Sigmoid colon (tissue), 7 donors: ENCODE results near the gene CACNG3. TPM values are rescaled to one million over a fixed set of nuclear protein-coding genes. Genes with fewer than 3 reads are reported as not detected.

Source experiments
- DNase-seq: peaks from one replicate; pipeline ENCODE4 v3.0.0-alpha.2; 2019
- H3K27ac ChIP-seq, 4 donors: fragments of 200-600 bp; sonication (generic); one replicate each; pipeline ENCODE4 v1.5.1; 2016 to 2019; ENCODE audit warnings: mild to moderate bottlenecking in 1 of 4
- H3K27me3 ChIP-seq, 3 donors: fragments of 200-600 bp; sonication (generic); one replicate each; pipeline ENCODE4 v1.5.1; 2019; ENCODE audit warnings: mild to moderate bottlenecking in 1 of 3
- H3K36me3 ChIP-seq, 4 donors: fragments of 200-600 bp; sonication (generic); one replicate each; pipeline ENCODE4 v1.5.1; 2016 to 2019
- H3K4me1 ChIP-seq, 4 donors: fragments of 200-600 bp; sonication (generic); one replicate each; pipeline ENCODE4 v1.5.1; 2017 to 2019
- H3K4me3 ChIP-seq, 4 donors: fragments of 200-600 bp; sonication (generic); one replicate each; pipeline ENCODE4 v1.5.1; 2017 to 2019; ENCODE audit warnings: mild to moderate bottlenecking in 2 of 4, moderate library complexity in 1 of 4
- H3K9me3 ChIP-seq, 4 donors: fragments of 200-600 bp in 3 of 4; sonication (generic) in 3 of 4; one replicate each; pipeline versions ENCODE4 v1.5.1 to v1.6.1; 2013 to 2019
- CTCF ChIP-seq, 4 experiments: fragments of 450-650 bp in 3 of 4; fragments of 200-600 bp in 1 of 4; IDR thresholded peaks; one replicate each; pipeline ENCODE4 v1.5.1; 2016 to 2019; ENCODE audit warnings: antibody characterized with exemption in 4 of 4, mild to moderate bottlenecking in 3 of 4, moderate library complexity in 2 of 4
- EP300 ChIP-seq, 4 donors: sonication (generic); formaldehyde crosslinking; IDR thresholded peaks; one replicate each; pipeline ENCODE4 v1.6.1; 2017; ENCODE audit warnings: antibody characterized with exemption in 4 of 4
- POLR2A ChIP-seq, 2 donors: fragments of 450-650 bp; IDR thresholded peaks; one replicate each; pipeline ENCODE4 v1.6.1; 2016; ENCODE audit warnings: antibody characterized with exemption in 2 of 2, mild to moderate bottlenecking in 2 of 2, moderate library complexity in 2 of 2
- POLR2AphosphoS5 ChIP-seq, 4 donors: sonication (generic); formaldehyde crosslinking; IDR thresholded peaks; one replicate each; pipeline ENCODE4 v1.6.1; 2017; ENCODE audit warnings: antibody characterized with exemption in 4 of 4
- WGBS, 2 donors: extraction: QIAGEN DNeasy Blood & Tissue Kit; methylation state at CpG; one replicate each; pipeline ENCODE4 v1.1.7; 2013; 5-methylcytosine and 5-hydroxymethylcytosine counted together
- intact Hi-C: fragments of 100-400 bp; cut with DNase I; formaldehyde crosslinking; loops from one replicate; pipeline ENCODE4 v1.15.1; 2023
- polyA plus RNA-seq, 3 donors: library from polyadenylated mRNA; stranded (reverse); fragments of 200-250 nt; gene quantifications; one replicate each; pipeline ENCODE4 v1.2.3, GENCODE V29; 2013
- total RNA-seq, 4 donors: library from RNA; depleted of rRNA; stranded (reverse); fragments of >200 nt; gene quantifications; one replicate each; pipeline ENCODE4 v1.1.0, GENCODE V29; 2016
- donor health status: healthy with polysubstance abuse.
- donor health status: Bipolar disorder and iron deficiency.
- donor health status: healthy.

CACNG3 gene
- total and polyA plus RNA-seq, 7 donors = not detected

DNA sequence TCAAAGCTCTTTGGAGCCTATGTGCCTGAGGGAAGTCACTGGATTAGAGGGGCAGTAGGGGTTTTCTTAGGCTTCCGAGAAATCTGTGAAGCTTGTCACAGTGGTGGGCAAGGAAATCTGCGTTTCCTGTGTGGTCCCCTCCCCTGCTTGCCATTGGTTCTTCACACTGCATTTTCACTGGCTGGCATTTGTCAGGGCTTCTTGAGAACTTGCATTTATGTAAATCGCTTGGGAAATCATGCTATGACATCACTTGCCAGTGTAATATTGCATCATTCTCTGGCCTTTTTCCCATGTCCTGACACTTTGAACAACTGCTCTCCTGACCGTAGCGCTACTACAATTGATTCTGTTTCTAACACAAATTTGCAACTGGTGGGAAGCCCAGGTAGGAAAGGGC is 1.8 kb downstream of the CACNG3 start:
- WGBS, 2 donors = 44 to 53% methylated on average over 5 of the region's 5 CpGs
- Histone ChIP-seq H3K27ac (no peak overlapping the region), H3K27me3 (peaks cover 5 to 63% (median 36%) of the 10 kb centered on the region in 3 donors), H3K36me3 (no peaks in the 10 kb centered on the region), H3K4me1 (peaks cover 0 to 5% (median 0%) of the 10 kb centered on the region in 4 donors), H3K4me3 (no peak overlapping the region), H3K9me3 (no peaks in the 10 kb centered on the region)
- TF ChIP-seq POLR2AphosphoS5 (IDR thresholded peaks at IDR 0.05) (no peak), POLR2A (IDR thresholded peaks at IDR 0.05) (no peak), CTCF (IDR thresholded peaks at IDR 0.05) (no peak)
- intact Hi-C loops = loop anchor here (5.0 kb wide), 1 partner anchor 216 kb away; no protein-coding TSS in a partner anchor
- no peak for DNase-seq

DNA sequence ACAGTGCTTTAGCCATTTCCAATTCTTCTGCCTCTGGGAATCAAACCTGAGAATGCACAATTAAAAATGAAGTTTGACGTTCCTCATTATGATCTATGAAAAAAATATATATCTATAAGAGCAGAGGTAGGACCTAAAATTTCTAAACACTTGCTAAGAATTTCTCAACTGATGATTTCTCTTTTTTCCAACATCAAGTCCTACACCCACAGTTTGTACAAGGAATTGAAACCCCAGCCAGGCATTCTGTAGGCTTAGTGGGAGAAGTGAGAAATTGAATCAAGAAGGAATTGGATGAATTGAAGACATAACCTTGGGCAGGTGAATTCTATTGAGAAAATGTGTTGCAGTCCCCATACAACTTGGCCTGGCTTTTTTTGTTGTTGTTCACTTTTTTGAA is 2.7 kb downstream of the CACNG3 start:
- intact Hi-C loops = loop anchor here (5.0 kb wide), 1 partner anchor 216 kb away; no protein-coding TSS in a partner anchor
- no peak overlapping the region for H3K27ac ChIP-seq
- peaks cover 0 to 5% (median 0%) of the 10 kb centered on the region in 4 donors for H3K4me1 ChIP-seq
- no peak for TF ChIP-seq EP300 (IDR thresholded peaks at IDR 0.05)
- TF ChIP-seq CTCF (IDR thresholded peaks at IDR 0.05) = no peak
- H3K36me3 ChIP-seq = no peaks in the 10 kb centered on the region
- WGBS, 2 donors = 71 to 75% methylated on average over 1 of the region's 1 CpG
- no peak for DNase-seq
- H3K4me3 ChIP-seq = no peak overlapping the region
- peaks cover 5 to 55% (median 29%) of the 10 kb centered on the region in 3 donors for H3K27me3 ChIP-seq
- H3K9me3 ChIP-seq = no peaks in the 10 kb centered on the region

GRCh38 chr16:24262816-24263215 is 6.7 kb downstream of the CACNG3 start:
- TF ChIP-seq POLR2AphosphoS5 (IDR thresholded peaks at IDR 0.05) = no peak
- TF ChIP-seq POLR2A (IDR thresholded peaks at IDR 0.05) = no peak
- TF ChIP-seq EP300 (IDR thresholded peaks at IDR 0.05) = no peak
- TF ChIP-seq CTCF (IDR thresholded peaks at IDR 0.05) = no peak
- Histone ChIP-seq H3K4me3 (no peak overlapping the region), H3K27ac (no peak overlapping the region), H3K36me3 (no peaks in the 10 kb centered on the region), H3K27me3 (peaks cover 0 to 15% (median 3%) of the 10 kb centered on the region in 3 donors), H3K4me1 (no peaks in the 10 kb centered on the region), H3K9me3 (no peaks in the 10 kb centered on the region)
- intact Hi-C loops = no loop called here
- no peak for DNase-seq

GRCh38 chr16:24270721-24271442 is 14.7 kb downstream of the CACNG3 start:
- Histone ChIP-seq H3K4me1 (no peaks in the 10 kb centered on the region), H3K9me3 (no peaks in the 10 kb centered on the region), H3K36me3 (no peaks in the 10 kb centered on the region), H3K27ac (no peak overlapping the region), H3K4me3 (no peak overlapping the region), H3K27me3 (no peaks in the 10 kb centered on the region)
- intact Hi-C loops = no loop called here
- no peak for DNase-seq
- TF ChIP-seq CTCF (IDR thresholded peaks at IDR 0.05) (no peak), EP300 (IDR thresholded peaks at IDR 0.05) (no peak), POLR2AphosphoS5 (IDR thresholded peaks at IDR 0.05) (no peak), POLR2A (IDR thresholded peaks at IDR 0.05) (no peak)
- 63 to 80% methylated on average over 7 of the region's 7 CpGs for WGBS, 2 donors

GRCh38 chr16:24272379-24272778 is 16.2 kb downstream of the CACNG3 start:
- H3K4me1 ChIP-seq = no peaks in the 10 kb centered on the region
- no peaks in the 10 kb centered on the region for H3K9me3 ChIP-seq
- no peak for DNase-seq
- intact Hi-C loops = no loop called here
- WGBS, 2 donors = 60 to 73% methylated on average over 1 of the region's 1 CpG
- H3K27me3 ChIP-seq = no peaks in the 10 kb centered on the region
- H3K36me3 ChIP-seq = no peaks in the 10 kb centered on the region
- H3K27ac ChIP-seq = no peak overlapping the region
- no peak overlapping the region for H3K4me3 ChIP-seq
- no peak for TF ChIP-seq POLR2A (IDR thresholded peaks at IDR 0.05)
- TF ChIP-seq EP300 (IDR thresholded peaks at IDR 0.05) = no peak
- no peak for TF ChIP-seq POLR2AphosphoS5 (IDR thresholded peaks at IDR 0.05)
- no peak for TF ChIP-seq CTCF (IDR thresholded peaks at IDR 0.05)
